ENCODE measurements around the gene CHST3.

Gene CHST3

GRCh38 chr10:71998840-71999194 is 34.6 kb downstream of the CHST3 start:
- Histone ChIP-seq H3K9ac (ENCODE audit: low read length) (no peak overlapping the region), H2AFZ (ENCODE audit: low read depth, low read length, severe bottlenecking) (no peak overlapping the region), H3K79me2 (ENCODE audit: insufficient read depth, low read length) (no peaks in the 10 kb centered on the region), H3K9me2 (replicated peaks; ENCODE audit: insufficient read depth, low read length) (no peaks in the 10 kb centered on the region), H3K36me3 (ENCODE audit: low read length) (no peaks in the 10 kb centered on the region), H3F3A (ENCODE audit: insufficient read depth) (no peaks in the 10 kb centered on the region), H3K27me3 (ENCODE audit: low read length) (no peaks in the 10 kb centered on the region), H3K4me2 (ENCODE audit: low read depth, low read length, poor library complexity, severe bottlenecking) (no peak overlapping the region), H3K4me3 (ENCODE audit: insufficient read depth, low read length, poor library complexity, severe bottlenecking) (no peak overlapping the region), H3K9me3 (ENCODE audit: insufficient read depth, low read length) (no peaks in the 10 kb centered on the region), H3K27ac (ENCODE audit: low read depth, low read length) (no peak overlapping the region), H4K20me1 (ENCODE audit: low read depth, low read length) (no peaks in the 10 kb centered on the region)
- TF ChIP-seq CTCF (IDR thresholded peaks at IDR 0.05; ENCODE audit: insufficient read depth, low read length, poor library complexity, severe bottlenecking) (no peak), EZH2phosphoT487 (conservative IDR thresholded peaks at IDR 0.05; ENCODE audit: low read length) (no peak)

- H3K9me3 ChIP-seq (ENCODE audit: insufficient read depth, low read length): no peaks in the 10 kb centered on the region
- no peak overlapping the region for H2AFZ ChIP-seq (ENCODE audit: low read depth, low read length, severe bottlenecking)
- no peak for TF ChIP-seq CTCF (IDR thresholded peaks at IDR 0.05; ENCODE audit: insufficient read depth, low read length, poor library complexity, severe bottlenecking)
- no peak for TF ChIP-seq EZH2phosphoT487 (conservative IDR thresholded peaks at IDR 0.05; ENCODE audit: low read length)
- no peaks in the 10 kb centered on the region for H3K79me2 ChIP-seq (ENCODE audit: insufficient read depth, low read length)
- H3K36me3 ChIP-seq (ENCODE audit: low read length): no peaks in the 10 kb centered on the region
- no peak overlapping the region for H3K27ac ChIP-seq (ENCODE audit: low read depth, low read length)
- H3K4me3 ChIP-seq (ENCODE audit: insufficient read depth, low read length, poor library complexity, severe bottlenecking): no peak overlapping the region
- no peaks in the 10 kb centered on the region for H3K9me2 ChIP-seq (replicated peaks; ENCODE audit: insufficient read depth, low read length)
- no peaks in the 10 kb centered on the region for H3F3A ChIP-seq (ENCODE audit: insufficient read depth)
- H4K20me1 ChIP-seq (ENCODE audit: low read depth, low read length): no peaks in the 10 kb centered on the region
- no peak overlapping the region for H3K9ac ChIP-seq (ENCODE audit: low read length)
- H3K4me2 ChIP-seq (ENCODE audit: low read depth, low read length, poor library complexity, severe bottlenecking): no peak overlapping the region
- no peaks in the 10 kb centered on the region for H3K27me3 ChIP-seq (ENCODE audit: low read length)
These were observed 35.3 kb downstream of the CHST3 start for GRCh38 chr10:71999360-72000072.

GRCh38 chr10:72000073-72001032 is 36.2 kb downstream of the CHST3 start:
- H3K27ac ChIP-seq (ENCODE audit: low read depth, low read length): no peak overlapping the region
- H3K9me3 ChIP-seq (ENCODE audit: insufficient read depth, low read length): no peaks in the 10 kb centered on the region
- no peaks in the 10 kb centered on the region for H3K27me3 ChIP-seq (ENCODE audit: low read length)
- no peak overlapping the region for H2AFZ ChIP-seq (ENCODE audit: low read depth, low read length, severe bottlenecking)
- H3K9me2 ChIP-seq (replicated peaks; ENCODE audit: insufficient read depth, low read length): no peaks in the 10 kb centered on the region
- H3K4me2 ChIP-seq (ENCODE audit: low read depth, low read length, poor library complexity, severe bottlenecking): no peak overlapping the region
- H3K79me2 ChIP-seq (ENCODE audit: insufficient read depth, low read length): no peaks in the 10 kb centered on the region
- no peaks in the 10 kb centered on the region for H4K20me1 ChIP-seq (ENCODE audit: low read depth, low read length)
- H3K36me3 ChIP-seq (ENCODE audit: low read length): no peaks in the 10 kb centered on the region
- no peak overlapping the region for H3K4me3 ChIP-seq (ENCODE audit: insufficient read depth, low read length, poor library complexity, severe bottlenecking)
- H3F3A ChIP-seq (ENCODE audit: insufficient read depth): no peaks in the 10 kb centered on the region
- TF ChIP-seq CTCF (IDR thresholded peaks at IDR 0.05; ENCODE audit: insufficient read depth, low read length, poor library complexity, severe bottlenecking) (no peak), EZH2phosphoT487 (conservative IDR thresholded peaks at IDR 0.05; ENCODE audit: low read length) (no peak)
- H3K9ac ChIP-seq (ENCODE audit: low read length): no peak overlapping the region
